ENCODE measurements around the gene NR1D1. TPM values are rescaled to one million over a fixed set of nuclear protein-coding genes. Genes with fewer than 3 reads are reported as not detected.

NR1D1 gene
- total and polyA plus RNA-seq, 2 of the 13 experiments (the other 11 are each of a cell fraction or from before 2014, with no cell fraction given): 2.1 to 2.7 TPM

DNA sequence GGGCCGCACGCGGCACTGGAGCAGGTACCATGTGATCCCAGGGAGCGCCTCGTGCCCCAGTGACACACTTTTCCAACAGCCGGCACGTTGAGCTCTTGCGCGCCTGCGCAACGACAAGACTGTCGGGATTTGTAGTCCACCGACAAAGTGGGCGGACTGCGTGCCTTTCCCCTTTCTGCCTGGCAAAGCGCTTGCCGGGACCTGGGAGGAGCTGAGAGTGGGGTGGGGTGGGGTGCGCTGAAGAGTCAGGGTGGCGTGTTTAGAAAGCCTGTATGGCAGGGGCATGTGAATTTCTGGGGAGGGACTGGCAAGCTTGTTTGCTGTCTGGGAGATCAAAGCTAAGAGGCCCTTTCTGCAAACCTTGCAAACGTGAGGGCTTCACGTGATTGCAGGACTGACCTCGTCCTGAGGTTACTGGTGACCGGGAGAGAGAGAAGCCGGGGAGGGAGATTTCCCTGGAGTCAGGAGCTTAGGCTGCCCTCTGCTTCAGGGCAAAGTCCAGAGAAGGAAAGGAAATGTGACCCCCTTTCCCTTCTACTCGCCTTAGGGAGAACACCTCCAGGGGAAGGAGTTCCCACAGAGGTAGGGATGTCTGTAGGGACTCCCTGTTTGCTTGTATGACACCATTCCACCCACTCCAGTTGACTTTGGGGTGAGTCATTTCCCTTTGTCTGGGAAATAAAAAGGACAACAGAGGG lies 429 bp upstream of the NR1D1 start (continued):
- TF ChIP-seq, protein P1, sequence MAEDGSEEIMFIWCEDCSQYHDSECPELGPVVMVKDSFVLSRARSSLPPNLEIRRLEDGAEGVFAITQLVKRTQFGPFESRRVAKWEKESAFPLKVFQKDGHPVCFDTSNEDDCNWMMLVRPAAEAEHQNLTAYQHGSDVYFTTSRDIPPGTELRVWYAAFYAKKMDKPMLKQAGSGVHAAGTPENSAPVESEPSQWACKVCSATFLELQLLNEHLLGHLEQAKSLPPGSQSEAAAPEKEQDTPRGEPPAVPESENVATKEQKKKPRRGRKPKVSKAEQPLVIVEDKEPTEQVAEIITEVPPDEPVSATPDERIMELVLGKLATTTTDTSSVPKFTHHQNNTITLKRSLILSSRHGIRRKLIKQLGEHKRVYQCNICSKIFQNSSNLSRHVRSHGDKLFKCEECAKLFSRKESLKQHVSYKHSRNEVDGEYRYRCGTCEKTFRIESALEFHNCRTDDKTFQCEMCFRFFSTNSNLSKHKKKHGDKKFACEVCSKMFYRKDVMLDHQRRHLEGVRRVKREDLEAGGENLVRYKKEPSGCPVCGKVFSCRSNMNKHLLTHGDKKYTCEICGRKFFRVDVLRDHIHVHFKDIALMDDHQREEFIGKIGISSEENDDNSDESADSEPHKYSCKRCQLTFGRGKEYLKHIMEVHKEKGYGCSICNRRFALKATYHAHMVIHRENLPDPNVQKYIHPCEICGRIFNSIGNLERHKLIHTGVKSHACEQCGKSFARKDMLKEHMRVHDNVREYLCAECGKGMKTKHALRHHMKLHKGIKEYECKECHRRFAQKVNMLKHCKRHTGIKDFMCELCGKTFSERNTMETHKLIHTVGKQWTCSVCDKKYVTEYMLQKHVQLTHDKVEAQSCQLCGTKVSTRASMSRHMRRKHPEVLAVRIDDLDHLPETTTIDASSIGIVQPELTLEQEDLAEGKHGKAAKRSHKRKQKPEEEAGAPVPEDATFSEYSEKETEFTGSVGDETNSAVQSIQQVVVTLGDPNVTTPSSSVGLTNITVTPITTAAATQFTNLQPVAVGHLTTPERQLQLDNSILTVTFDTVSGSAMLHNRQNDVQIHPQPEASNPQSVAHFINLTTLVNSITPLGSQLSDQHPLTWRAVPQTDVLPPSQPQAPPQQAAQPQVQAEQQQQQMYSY (CRISPR knock-in tag; IDR thresholded peaks at IDR 0.05): peak; percentile 67
- TF ChIP-seq, protein P2, sequence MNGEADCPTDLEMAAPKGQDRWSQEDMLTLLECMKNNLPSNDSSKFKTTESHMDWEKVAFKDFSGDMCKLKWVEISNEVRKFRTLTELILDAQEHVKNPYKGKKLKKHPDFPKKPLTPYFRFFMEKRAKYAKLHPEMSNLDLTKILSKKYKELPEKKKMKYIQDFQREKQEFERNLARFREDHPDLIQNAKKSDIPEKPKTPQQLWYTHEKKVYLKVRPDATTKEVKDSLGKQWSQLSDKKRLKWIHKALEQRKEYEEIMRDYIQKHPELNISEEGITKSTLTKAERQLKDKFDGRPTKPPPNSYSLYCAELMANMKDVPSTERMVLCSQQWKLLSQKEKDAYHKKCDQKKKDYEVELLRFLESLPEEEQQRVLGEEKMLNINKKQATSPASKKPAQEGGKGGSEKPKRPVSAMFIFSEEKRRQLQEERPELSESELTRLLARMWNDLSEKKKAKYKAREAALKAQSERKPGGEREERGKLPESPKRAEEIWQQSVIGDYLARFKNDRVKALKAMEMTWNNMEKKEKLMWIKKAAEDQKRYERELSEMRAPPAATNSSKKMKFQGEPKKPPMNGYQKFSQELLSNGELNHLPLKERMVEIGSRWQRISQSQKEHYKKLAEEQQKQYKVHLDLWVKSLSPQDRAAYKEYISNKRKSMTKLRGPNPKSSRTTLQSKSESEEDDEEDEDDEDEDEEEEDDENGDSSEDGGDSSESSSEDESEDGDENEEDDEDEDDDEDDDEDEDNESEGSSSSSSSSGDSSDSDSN (CRISPR knock-in tag; IDR thresholded peaks at IDR 0.05): no peak; the same call in none of the 2 replicates
- TF ChIP-seq ZNF510 (CRISPR knock-in tag; IDR thresholded peaks at IDR 0.05; ENCODE audit: low read depth): peak; percentile 100
- no peak for TF ChIP-seq HDAC6 (IDR thresholded peaks at IDR 0.05; ENCODE audit: low read depth, low read length)
- peak; percentile 86; the same call in 1 of the 2 replicates for TF ChIP-seq SSRP1 (CRISPR knock-in tag; IDR thresholded peaks at IDR 0.05)
- peak; percentile 98 for TF ChIP-seq THAP11 (CRISPR knock-in tag; IDR thresholded peaks at IDR 0.05)
- TF ChIP-seq LCORL (IDR thresholded peaks at IDR 0.05): no peak
- TF ChIP-seq LCORL (CRISPR knock-in tag; IDR thresholded peaks at IDR 0.05): peak; percentile 95
- TF ChIP-seq, protein P3, sequence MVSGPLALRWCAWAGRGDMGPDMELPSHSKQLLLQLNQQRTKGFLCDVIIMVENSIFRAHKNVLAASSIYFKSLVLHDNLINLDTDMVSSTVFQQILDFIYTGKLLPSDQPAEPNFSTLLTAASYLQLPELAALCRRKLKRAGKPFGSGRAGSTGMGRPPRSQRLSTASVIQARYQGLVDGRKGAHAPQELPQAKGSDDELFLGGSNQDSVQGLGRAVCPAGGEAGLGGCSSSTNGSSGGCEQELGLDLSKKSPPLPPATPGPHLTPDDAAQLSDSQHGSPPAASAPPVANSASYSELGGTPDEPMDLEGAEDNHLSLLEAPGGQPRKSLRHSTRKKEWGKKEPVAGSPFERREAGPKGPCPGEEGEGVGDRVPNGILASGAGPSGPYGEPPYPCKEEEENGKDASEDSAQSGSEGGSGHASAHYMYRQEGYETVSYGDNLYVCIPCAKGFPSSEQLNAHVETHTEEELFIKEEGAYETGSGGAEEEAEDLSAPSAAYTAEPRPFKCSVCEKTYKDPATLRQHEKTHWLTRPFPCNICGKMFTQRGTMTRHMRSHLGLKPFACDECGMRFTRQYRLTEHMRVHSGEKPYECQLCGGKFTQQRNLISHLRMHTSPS (CRISPR knock-in tag; IDR thresholded peaks at IDR 0.05; ENCODE audit: low read depth): peak; percentile 67
- peak; percentile 71; the same call in 1 of the 2 replicates for TF ChIP-seq ZFAT (CRISPR knock-in tag; conservative IDR thresholded peaks at IDR 0.05)
- peak; percentile 100 for TF ChIP-seq ZNF772 (CRISPR knock-in tag; IDR thresholded peaks at IDR 0.05)
- TF ChIP-seq HOXA9 (CRISPR knock-in tag; IDR thresholded peaks at IDR 0.05; ENCODE audit: borderline replicate concordance): peak; percentile 93; the same call in 1 of the 2 replicates
- no peak for TF ChIP-seq ZNF530 (CRISPR knock-in tag; IDR thresholded peaks at IDR 0.05; ENCODE audit: low read depth)
- TF ChIP-seq, protein P4, sequence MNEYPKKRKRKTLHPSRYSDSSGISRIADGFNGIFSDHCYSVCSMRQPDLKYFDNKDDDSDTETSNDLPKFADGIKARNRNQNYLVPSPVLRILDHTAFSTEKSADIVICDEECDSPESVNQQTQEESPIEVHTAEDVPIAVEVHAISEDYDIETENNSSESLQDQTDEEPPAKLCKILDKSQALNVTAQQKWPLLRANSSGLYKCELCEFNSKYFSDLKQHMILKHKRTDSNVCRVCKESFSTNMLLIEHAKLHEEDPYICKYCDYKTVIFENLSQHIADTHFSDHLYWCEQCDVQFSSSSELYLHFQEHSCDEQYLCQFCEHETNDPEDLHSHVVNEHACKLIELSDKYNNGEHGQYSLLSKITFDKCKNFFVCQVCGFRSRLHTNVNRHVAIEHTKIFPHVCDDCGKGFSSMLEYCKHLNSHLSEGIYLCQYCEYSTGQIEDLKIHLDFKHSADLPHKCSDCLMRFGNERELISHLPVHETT (CRISPR knock-in tag; conservative IDR thresholded peaks at IDR 0.05): peak; percentile 77; the same call in 1 of the 2 replicates
- peak; percentile 87 for TF ChIP-seq ZSCAN25 (CRISPR knock-in tag; IDR thresholded peaks at IDR 0.05)
- peak; percentile 66 to 69 for TF ChIP-seq MAFK (conservative IDR thresholded peaks at IDR 0.05 in 1 of 2, IDR thresholded peaks at IDR 0.05 in 1 of 2; ENCODE audit: low read length in 2 of 2)
- TF ChIP-seq KDM4B (CRISPR knock-in tag; IDR thresholded peaks at IDR 0.05): peak; percentile 39; the same call in 1 of the 2 replicates
- TF ChIP-seq ATF1 (CRISPR knock-in tag; IDR thresholded peaks at IDR 0.05): no peak
- TF ChIP-seq RCOR2 (CRISPR knock-in tag; IDR thresholded peaks at IDR 0.05): peak; percentile 69; the same call in 1 of the 2 replicates
- TF ChIP-seq ZNF713 (CRISPR knock-in tag; IDR thresholded peaks at IDR 0.05): no peak
